Thyroid gland (tissue), 4 donors: ENCODE results near the gene DKK2.

Experiments used
- CTCF ChIP-seq, 6 experiments: fragments of 200-600 bp in 3 of 6; fragments of 450-650 bp in 3 of 6; sonication (generic) in 3 of 6; IDR thresholded peaks; one replicate each; pipeline ENCODE4 v1.5.1; 2016 to 2019; ENCODE audit warnings: antibody characterized with exemption in 6 of 6, mild to moderate bottlenecking in 2 of 6, inconsistent platforms in 1 of 6, moderate library complexity in 1 of 6
- POLR2A ChIP-seq, 2 donors: fragments of 450-650 bp; IDR thresholded peaks; one replicate each; pipeline ENCODE4 v1.6.1; 2017; ENCODE audit warnings: antibody characterized with exemption in 2 of 2, mild to moderate bottlenecking in 2 of 2, moderate library complexity in 1 of 2

GRCh38 chr4:107036584-107037198, 578 bp upstream of the DKK2 start:
- no peak for TF ChIP-seq CTCF (IDR thresholded peaks at IDR 0.05)
- TF ChIP-seq POLR2A (IDR thresholded peaks at IDR 0.05), result no peak
